Measurements from ENCODE around the gene DGCR2. TPM values are rescaled to one million over a fixed set of nuclear protein-coding genes. Genes with fewer than 3 reads are reported as not detected.

Gene DGCR2
- polyA plus RNA-seq, 1 donor (not counting 4 experiments of a cell fraction or from before 2014, with no cell fraction given): 23.2 TPM

DNA sequence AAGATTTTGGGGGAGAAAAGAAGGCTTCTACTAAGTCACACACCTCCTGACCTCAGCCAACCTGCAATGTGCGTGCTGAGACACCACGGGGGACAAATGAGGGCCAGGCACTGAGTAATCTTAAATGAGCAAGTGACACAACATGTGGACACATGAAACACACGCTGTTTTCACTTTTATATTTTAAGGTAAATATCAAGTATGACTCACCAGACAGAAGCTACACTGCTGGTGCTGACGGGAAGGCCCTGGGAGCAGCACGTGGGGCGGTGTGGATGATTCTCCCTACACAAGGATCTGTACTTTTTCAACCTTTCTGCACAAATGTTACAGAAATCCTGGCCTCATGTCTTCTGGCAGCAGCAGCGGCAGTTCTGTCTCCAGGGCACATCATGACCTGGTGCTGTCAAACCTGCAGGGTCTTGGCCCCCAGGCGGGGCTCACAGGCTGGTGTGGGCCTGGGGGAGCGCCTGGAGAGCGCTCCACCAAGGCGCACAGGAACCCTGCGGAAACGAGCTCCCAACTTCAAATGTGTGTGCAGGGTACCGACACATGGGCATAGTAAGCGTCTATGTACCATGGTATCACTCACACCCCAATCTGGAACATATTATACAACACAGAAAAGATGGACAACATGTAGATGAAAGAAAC lies 61.7 kb downstream of the DGCR2 start:
- Histone ChIP-seq H3K36me3 (ENCODE audit: control insufficient read depth in 2 of 2, extremely low read depth in 1 of 2, insufficient read depth in 2 of 2, low read length in 2 of 2) (peaks cover 45 to 54% of the 10 kb centered on the region in 2 experiments), H4K20me1 (ENCODE audit: control insufficient read depth, extremely low read depth, insufficient read depth, low read length) (no peaks in the 10 kb centered on the region)
- FAIRE-seq: no peak

DNA sequence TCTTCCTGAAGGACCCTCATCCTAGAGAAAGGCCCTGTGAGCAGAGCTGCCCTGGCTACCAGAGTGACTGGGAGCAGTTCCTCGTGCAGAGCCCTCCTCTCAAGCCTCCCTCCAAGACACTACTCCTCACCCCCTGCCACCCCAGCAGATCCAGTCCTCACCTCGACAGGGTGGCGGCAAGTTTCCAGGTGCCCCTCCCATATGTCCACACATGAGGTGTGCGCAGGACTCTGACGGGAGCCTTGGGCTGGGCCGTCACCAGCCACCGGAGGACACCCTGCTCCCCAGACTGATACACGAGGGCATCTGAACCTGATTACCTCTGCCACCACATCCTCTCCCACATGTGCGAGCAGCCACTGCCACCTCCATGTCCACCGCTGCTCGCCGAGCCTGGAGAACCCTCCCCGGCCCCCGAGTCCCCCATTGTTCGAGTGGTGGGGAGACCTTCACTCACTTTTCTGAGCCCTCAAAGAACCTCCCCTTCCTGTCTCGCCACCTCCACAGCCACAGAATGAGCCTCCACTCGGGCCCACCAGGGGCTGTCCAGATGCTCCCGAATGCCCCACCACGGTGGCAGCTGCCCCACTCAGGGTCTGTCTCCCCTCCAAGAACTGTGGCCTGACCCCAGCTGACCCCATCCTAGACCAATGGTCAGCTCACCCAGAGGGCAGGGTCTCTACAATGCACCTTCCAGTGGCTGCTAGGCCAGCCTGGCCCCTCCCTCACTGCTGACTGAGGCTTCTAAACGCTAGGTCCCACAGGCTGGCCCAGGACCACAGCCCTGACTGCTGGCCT lies 62.5 kb downstream of the DGCR2 start:
- H3K4me2 ChIP-seq (ENCODE audit: control insufficient read depth, extremely low read depth, insufficient read depth, low read depth, low read length): no peak overlapping the region
- H3K27ac ChIP-seq (ENCODE audit: control insufficient read depth, insufficient read depth, low read length): peak overlapping the region; percentile 6
- dilution Hi-C loops (cut with MboI; ENCODE audit: extremely low pct_ligation_motif_present, low sequenced_read_pairs): no loop called here

More for the DNA sequence above, 61.7 kb downstream of the DGCR2 start:
- Histone ChIP-seq H3K4me1 (ENCODE audit: control insufficient read depth, extremely low read depth, insufficient read depth, low read length) (peaks cover 9% of the 10 kb centered on the region), H3K4me2 (ENCODE audit: control insufficient read depth, extremely low read depth, insufficient read depth, low read depth, low read length) (no peak overlapping the region), H3K9me1 (ENCODE audit: control insufficient read depth, extremely low read depth, insufficient read depth, low read length) (peaks cover 3% of the 10 kb centered on the region), H2AFZ (ENCODE audit: control insufficient read depth, low read length) (no peak overlapping the region), H3K4me3 (ENCODE audit: control insufficient read depth in 2 of 3, extremely low read depth in 1 of 3, insufficient read depth in 2 of 3, low read depth in 1 of 3, low read length in 3 of 3) (no peak overlapping the region), H3K9me3 (ENCODE audit: control insufficient read depth, low read depth, low read length) (no peaks in the 10 kb centered on the region), H3K27ac (ENCODE audit: control insufficient read depth, insufficient read depth, low read length) (peak overlapping the region; percentile 14), H3K27me3 (ENCODE audit: control insufficient read depth, extremely low read depth, insufficient read depth, low read length) (no peaks in the 10 kb centered on the region), H3K9ac (ENCODE audit: control insufficient read depth, extremely low read depth, insufficient read depth, low read length) (no peak overlapping the region), H3K79me2 (ENCODE audit: control insufficient read depth, insufficient read depth, low read length) (no peaks in the 10 kb centered on the region)
- DNase-seq (ENCODE audit: low read depth, low spot score): peak; percentile 23
- TF ChIP-seq, protein P1, sequence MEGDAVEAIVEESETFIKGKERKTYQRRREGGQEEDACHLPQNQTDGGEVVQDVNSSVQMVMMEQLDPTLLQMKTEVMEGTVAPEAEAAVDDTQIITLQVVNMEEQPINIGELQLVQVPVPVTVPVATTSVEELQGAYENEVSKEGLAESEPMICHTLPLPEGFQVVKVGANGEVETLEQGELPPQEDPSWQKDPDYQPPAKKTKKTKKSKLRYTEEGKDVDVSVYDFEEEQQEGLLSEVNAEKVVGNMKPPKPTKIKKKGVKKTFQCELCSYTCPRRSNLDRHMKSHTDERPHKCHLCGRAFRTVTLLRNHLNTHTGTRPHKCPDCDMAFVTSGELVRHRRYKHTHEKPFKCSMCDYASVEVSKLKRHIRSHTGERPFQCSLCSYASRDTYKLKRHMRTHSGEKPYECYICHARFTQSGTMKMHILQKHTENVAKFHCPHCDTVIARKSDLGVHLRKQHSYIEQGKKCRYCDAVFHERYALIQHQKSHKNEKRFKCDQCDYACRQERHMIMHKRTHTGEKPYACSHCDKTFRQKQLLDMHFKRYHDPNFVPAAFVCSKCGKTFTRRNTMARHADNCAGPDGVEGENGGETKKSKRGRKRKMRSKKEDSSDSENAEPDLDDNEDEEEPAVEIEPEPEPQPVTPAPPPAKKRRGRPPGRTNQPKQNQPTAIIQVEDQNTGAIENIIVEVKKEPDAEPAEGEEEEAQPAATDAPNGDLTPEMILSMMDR (optimal IDR thresholded peaks at IDR 0.05 in 1 of 3, IDR thresholded peaks at IDR 0.05 in 1 of 3, conservative IDR thresholded peaks at IDR 0.05 in 1 of 3; ENCODE audit: extremely low read depth in 1 of 3, insufficient read depth in 2 of 3, low read length in 3 of 3): no peak
- no peak for TF ChIP-seq EZH2 (IDR thresholded peaks at IDR 0.05; ENCODE audit: low read length)
- dilution Hi-C loops (cut with MboI; ENCODE audit: extremely low pct_ligation_motif_present, low sequenced_read_pairs): no loop called here

More for the DNA sequence above, 62.5 kb downstream of the DGCR2 start:
- H3K4me3 ChIP-seq (ENCODE audit: control insufficient read depth in 2 of 3, extremely low read depth in 1 of 3, insufficient read depth in 2 of 3, low read depth in 1 of 3, low read length in 3 of 3): no peak overlapping the region
- H3K36me3 ChIP-seq (ENCODE audit: control insufficient read depth in 2 of 2, extremely low read depth in 1 of 2, insufficient read depth in 2 of 2, low read length in 2 of 2): peaks cover 41 to 46% of the 10 kb centered on the region in 2 experiments
- DNase-seq (ENCODE audit: low read depth, low spot score): no peak
- H2AFZ ChIP-seq (ENCODE audit: control insufficient read depth, low read length): no peak overlapping the region
- no peaks in the 10 kb centered on the region for H3K27me3 ChIP-seq (ENCODE audit: control insufficient read depth, extremely low read depth, insufficient read depth, low read length)
- peaks cover 3% of the 10 kb centered on the region for H3K9me1 ChIP-seq (ENCODE audit: control insufficient read depth, extremely low read depth, insufficient read depth, low read length)
- H3K79me2 ChIP-seq (ENCODE audit: control insufficient read depth, insufficient read depth, low read length): no peaks in the 10 kb centered on the region
- TF ChIP-seq EZH2 (IDR thresholded peaks at IDR 0.05; ENCODE audit: low read length): no peak
- TF ChIP-seq, protein P1 (optimal IDR thresholded peaks at IDR 0.05 in 1 of 3, IDR thresholded peaks at IDR 0.05 in 1 of 3, conservative IDR thresholded peaks at IDR 0.05 in 1 of 3; ENCODE audit: extremely low read depth in 1 of 3, insufficient read depth in 2 of 3, low read length in 3 of 3): no peak
- no peak overlapping the region for H3K9ac ChIP-seq (ENCODE audit: control insufficient read depth, extremely low read depth, insufficient read depth, low read length)
- no peaks in the 10 kb centered on the region for H3K9me3 ChIP-seq (ENCODE audit: control insufficient read depth, low read depth, low read length)
- no peak for FAIRE-seq
- H4K20me1 ChIP-seq (ENCODE audit: control insufficient read depth, extremely low read depth, insufficient read depth, low read length): no peaks in the 10 kb centered on the region
- peaks cover 9% of the 10 kb centered on the region for H3K4me1 ChIP-seq (ENCODE audit: control insufficient read depth, extremely low read depth, insufficient read depth, low read length)
